Adrenal gland (tissue), 12 donors: Measurements from ENCODE around the gene LAMB1. TPM values are rescaled to one million over a fixed set of nuclear protein-coding genes. Genes with fewer than 3 reads are reported as not detected.

Experiments
- DNase-seq, 7 donors: peaks; one replicate each; pipeline ENCODE4 v3.0.0-alpha.2; 2019 to 2020
- H3K27ac ChIP-seq, 5 donors: fragments of 200-600 bp; sonication (generic) in 4 of 5; 1 replicate in 3 of 5; 2 replicates in 2 of 5; pipeline versions ENCODE4 v1.5.1 to v1.8.0; 2016 to 2020; ENCODE audit warnings: mild to moderate bottlenecking in 1 of 5
- H3K27me3 ChIP-seq: fragments of 200-600 bp; 2 replicates; pipeline ENCODE4 v1.8.0; 2021
- H3K36me3 ChIP-seq, 2 donors: fragments of 200-600 bp; replicated peaks in 1 of 2; 1 replicate in 1 of 2; 2 replicates in 1 of 2; pipeline versions ENCODE4 v1.5.1 to v1.8.0; 2018 to 2022
- H3K4me1 ChIP-seq, 2 donors: fragments of 200-600 bp; replicated peaks in 1 of 2; 1 replicate in 1 of 2; 2 replicates in 1 of 2; pipeline versions ENCODE4 v1.5.1 to v1.8.0; 2018 to 2021
- H3K4me3 ChIP-seq, 4 donors: fragments of 200-600 bp; sonication (generic) in 3 of 4; one replicate each; pipeline ENCODE4 v1.5.1; 2016 to 2018
- H3K9me3 ChIP-seq, 3 donors: fragments of 200-600 bp; sonication (generic) in 1 of 3; replicated peaks in 1 of 3; 1 replicate in 2 of 3; 2 replicates in 1 of 3; pipeline versions ENCODE4 v1.5.1 to v1.8.0; 2016 to 2021
- CTCF ChIP-seq, 6 experiments: fragments of 450-650 bp in 4 of 6; fragments of 200-600 bp in 2 of 6; sonication (generic) in 1 of 6; IDR thresholded peaks; 1 replicate in 5 of 6; 2 replicates in 1 of 6; pipeline versions ENCODE4 v1.5.1 to v1.8.0; 2016 to 2021; ENCODE audit warnings: antibody characterized with exemption in 6 of 6, mild to moderate bottlenecking in 2 of 6, moderate library complexity in 1 of 6
- POLR2A ChIP-seq, 2 donors: fragments of 450-650 bp; IDR thresholded peaks; one replicate each; pipeline ENCODE4 v1.6.1; 2017; ENCODE audit warnings: antibody characterized with exemption in 2 of 2, mild to moderate bottlenecking in 2 of 2, moderate library complexity in 1 of 2
- WGBS, 4 donors: extraction: QIAGEN DNeasy Blood & Tissue Kit in 2 of 4; methylation state at CpG; one replicate each; pipeline versions ENCODE4 v1.1.5 to v1.1.7; 2013 to 2017; 5-methylcytosine and 5-hydroxymethylcytosine counted together
- intact Hi-C, 2 donors: fragments of 100-400 bp; cut with DNase I; formaldehyde crosslinking; loops; one replicate each; pipeline versions ENCODE4 v1.14.1 to v1.15.0; 2022 to 2023
- polyA plus RNA-seq, 3 donors: library from polyadenylated mRNA; stranded (reverse); fragments of 200-250 nt in 2 of 3; fragments of 350-450 nt in 1 of 3; fragmentation: Illumina TruSeq in 1 of 3; extraction: RNeasy Lipid Tissue Mini Kit (QIAGEN cat#74804) in 1 of 3; gene quantifications; one replicate each; pipeline ENCODE4 v1.2.3, GENCODE V29; 2013 to 2014
- total RNA-seq, 9 donors: library from RNA; depleted of rRNA in 4 of 9; stranded (reverse); fragments of >200 nt in 4 of 9; fragments of 120-200 nt in 1 of 9; fragmentation: NEBNext Ultra II Directional in 1 of 9; extraction: Animal tissue kit (Norgen Biotek cat#: 25700) in 1 of 9; gene quantifications; one replicate each; pipeline versions ENCODE4 v1.1.0 to v1.2.4, GENCODE V29; 2013 to 2023
- donor health status: healthy with polysubstance abuse.
- donor health status: Bipolar disorder and iron deficiency.
- donor health status: DM: yes; HTN: yes; CAD: no.
- donor health status: DM: no; HTN: no; CAD: no.
- donor health status: DM: no; HTN: no; CAD: no.
- donor health status: DM: yes; HTN: yes; CAD: no.

The LAMB1 gene
- total and polyA plus RNA-seq, 12 donors: 48.6 to 164 (median 90.2) TPM

GRCh38 chr7:108048422-108048821 lies 45.5 kb upstream of the LAMB1 start:
- H3K4me1 ChIP-seq: no peaks in the 10 kb centered on the region
- no peaks in the 10 kb centered on the region for H3K36me3 ChIP-seq
- H3K27ac ChIP-seq: no peak overlapping the region
- no peaks in the 10 kb centered on the region for H3K9me3 ChIP-seq
- no peak for DNase-seq
- intact Hi-C loops: no loop called here
- WGBS, 4 donors: 92 to 99% (median 95%) methylated on average over 3 of the region's 3 CpGs
- H3K4me3 ChIP-seq: no peak overlapping the region
- no peak for TF ChIP-seq POLR2A (IDR thresholded peaks at IDR 0.05)
- TF ChIP-seq CTCF (IDR thresholded peaks at IDR 0.05): no peak
- H3K27me3 ChIP-seq: no peaks in the 10 kb centered on the region

DNA sequence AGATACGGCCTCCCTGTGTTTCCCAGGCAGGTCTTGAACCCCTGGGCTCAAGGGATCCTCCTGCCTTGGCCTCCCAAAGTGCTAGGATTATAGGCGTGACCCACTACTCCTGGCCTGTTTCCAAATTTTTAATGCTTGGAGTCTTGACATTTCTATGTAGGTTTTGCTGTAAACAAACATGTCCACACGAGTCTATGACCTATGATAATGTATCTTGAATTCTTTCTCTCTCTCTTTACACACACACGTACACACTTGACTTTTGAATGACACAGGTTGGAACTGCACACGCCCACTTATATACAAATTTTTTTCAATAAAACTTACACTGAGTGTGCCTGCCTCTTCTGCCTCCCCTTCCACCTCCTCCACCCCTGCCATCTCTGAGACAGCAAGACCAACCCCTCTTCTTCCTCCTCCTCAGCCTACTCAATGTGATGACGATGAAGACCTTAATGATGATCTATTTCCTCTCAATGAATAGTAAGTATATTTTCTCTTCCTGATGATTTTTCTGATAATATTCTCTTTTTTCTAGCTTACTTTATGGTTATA lies 44.1 kb upstream of the LAMB1 start:
- Histone ChIP-seq H3K4me3 (no peak overlapping the region), H3K36me3 (no peaks in the 10 kb centered on the region), H3K27me3 (no peaks in the 10 kb centered on the region), H3K4me1 (no peaks in the 10 kb centered on the region), H3K9me3 (no peaks in the 10 kb centered on the region), H3K27ac (no peak overlapping the region)
- no peak for TF ChIP-seq POLR2A (IDR thresholded peaks at IDR 0.05)
- no peak for TF ChIP-seq CTCF (IDR thresholded peaks at IDR 0.05)
- 85 to 91% (median 88%) methylated on average over 6 of the region's 6 CpGs for WGBS, 4 donors
- intact Hi-C loops: no loop called here
- DNase-seq: no peak

DNA sequence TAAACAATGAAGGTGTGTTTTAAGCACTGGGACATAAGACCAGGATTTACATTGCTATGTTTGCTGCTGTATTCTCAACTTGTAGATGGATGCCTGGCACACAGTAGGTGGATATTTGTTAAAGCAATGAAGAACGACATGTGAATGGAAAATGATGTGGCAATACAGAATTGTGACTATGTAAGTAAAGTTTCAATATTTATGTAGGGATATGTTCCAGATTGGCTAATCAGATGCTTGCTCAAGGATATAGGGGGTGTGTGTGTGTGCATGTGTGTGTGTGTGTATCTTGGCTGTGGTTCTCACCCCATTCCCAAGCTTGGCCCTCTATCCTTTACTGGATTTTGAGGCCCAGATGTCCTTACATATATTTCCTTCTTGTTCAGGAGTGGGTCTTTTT lies 42.7 kb upstream of the LAMB1 start:
- DNase-seq: no peak
- H3K36me3 ChIP-seq: no peaks in the 10 kb centered on the region
- H3K4me3 ChIP-seq: no peak overlapping the region
- H3K4me1 ChIP-seq: no peaks in the 10 kb centered on the region
- no peaks in the 10 kb centered on the region for H3K9me3 ChIP-seq
- intact Hi-C loops: no loop called here
- no peak overlapping the region for H3K27ac ChIP-seq
- WGBS, 4 donors: 57 to 80% (median 69%) methylated on average over 1 of the region's 1 CpG
- TF ChIP-seq POLR2A (IDR thresholded peaks at IDR 0.05): no peak
- no peak for TF ChIP-seq CTCF (IDR thresholded peaks at IDR 0.05)
- no peaks in the 10 kb centered on the region for H3K27me3 ChIP-seq

GRCh38 chr7:108045154-108045553 lies 42.2 kb upstream of the LAMB1 start:
- Histone ChIP-seq H3K27me3 (no peaks in the 10 kb centered on the region), H3K9me3 (no peaks in the 10 kb centered on the region), H3K4me1 (no peaks in the 10 kb centered on the region), H3K4me3 (no peak overlapping the region), H3K27ac (no peak overlapping the region), H3K36me3 (no peaks in the 10 kb centered on the region)
- TF ChIP-seq CTCF (IDR thresholded peaks at IDR 0.05): no peak
- no peak for TF ChIP-seq POLR2A (IDR thresholded peaks at IDR 0.05)
- intact Hi-C loops: no loop called here
- WGBS, 4 donors: 6 to 16% (median 10%) methylated on average over 1 of the region's 1 CpG
- no peak for DNase-seq
